Measurements from ENCODE around the gene GYS2.

DNA sequence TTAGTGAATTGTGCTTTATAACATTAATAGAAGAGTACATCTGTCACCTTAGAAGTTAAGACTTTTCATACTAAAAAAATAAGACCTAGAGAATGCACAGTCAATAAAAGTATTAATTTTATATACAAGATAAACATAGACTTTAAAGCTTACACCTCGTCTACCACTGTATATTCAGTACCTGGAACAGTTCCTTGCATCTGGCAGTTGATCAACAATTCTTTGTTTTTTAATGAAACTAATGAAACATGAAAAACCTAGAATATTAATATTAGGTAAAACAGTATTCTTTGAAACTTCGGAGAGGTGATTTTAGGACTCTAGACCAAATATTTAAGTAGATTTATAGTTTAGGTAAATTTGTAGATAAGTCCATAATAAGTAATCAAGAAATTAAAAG lies 98.8 kb downstream of the GYS2 start:
- TF ChIP-seq EZH2 (IDR thresholded peaks at IDR 0.05; ENCODE audit: insufficient read depth, low read length): no peak
- TF ChIP-seq, protein P1, sequence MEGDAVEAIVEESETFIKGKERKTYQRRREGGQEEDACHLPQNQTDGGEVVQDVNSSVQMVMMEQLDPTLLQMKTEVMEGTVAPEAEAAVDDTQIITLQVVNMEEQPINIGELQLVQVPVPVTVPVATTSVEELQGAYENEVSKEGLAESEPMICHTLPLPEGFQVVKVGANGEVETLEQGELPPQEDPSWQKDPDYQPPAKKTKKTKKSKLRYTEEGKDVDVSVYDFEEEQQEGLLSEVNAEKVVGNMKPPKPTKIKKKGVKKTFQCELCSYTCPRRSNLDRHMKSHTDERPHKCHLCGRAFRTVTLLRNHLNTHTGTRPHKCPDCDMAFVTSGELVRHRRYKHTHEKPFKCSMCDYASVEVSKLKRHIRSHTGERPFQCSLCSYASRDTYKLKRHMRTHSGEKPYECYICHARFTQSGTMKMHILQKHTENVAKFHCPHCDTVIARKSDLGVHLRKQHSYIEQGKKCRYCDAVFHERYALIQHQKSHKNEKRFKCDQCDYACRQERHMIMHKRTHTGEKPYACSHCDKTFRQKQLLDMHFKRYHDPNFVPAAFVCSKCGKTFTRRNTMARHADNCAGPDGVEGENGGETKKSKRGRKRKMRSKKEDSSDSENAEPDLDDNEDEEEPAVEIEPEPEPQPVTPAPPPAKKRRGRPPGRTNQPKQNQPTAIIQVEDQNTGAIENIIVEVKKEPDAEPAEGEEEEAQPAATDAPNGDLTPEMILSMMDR (IDR thresholded peaks at IDR 0.05; ENCODE audit: insufficient read depth, low read depth, low read length): no peak

Measured in astrocyte (in vitro differentiated cells and primary cell).